Measurements from ENCODE around the gene TMCC1. TPM values are rescaled to one million over a fixed set of nuclear protein-coding genes. Genes with fewer than 3 reads are reported as not detected.

The TMCC1 gene
- total RNA-seq, 1 donor from 2014 or later: 37.8 TPM

- peak; percentile 90 for DNase-seq (ENCODE audit: extremely low spot score, unreplicated experiment)
- H3K27me3 Mint-ChIP-seq (ENCODE audit: unreplicated experiment): no peaks in the 10 kb centered on the region
- H3K9me3 Mint-ChIP-seq (ENCODE audit: unreplicated experiment): no peaks in the 10 kb centered on the region
- H3K4me3 Mint-ChIP-seq (ENCODE audit: unreplicated experiment): peak overlapping the region; percentile 94
- peak overlapping the region; percentile 86 for H3K27ac Mint-ChIP-seq (ENCODE audit: unreplicated experiment)
- TF ChIP-seq CTCF (IDR thresholded peaks at IDR 0.05): no peak
- peaks cover 7% of the 10 kb centered on the region for H3K36me3 Mint-ChIP-seq (ENCODE audit: unreplicated experiment)
- peaks cover 42% of the 10 kb centered on the region for H3K4me1 Mint-ChIP-seq (ENCODE audit: unreplicated experiment)
Observed at GRCh38 chr3:129892857-129893580, 492 bp downstream of the TMCC1 start.

DNA sequence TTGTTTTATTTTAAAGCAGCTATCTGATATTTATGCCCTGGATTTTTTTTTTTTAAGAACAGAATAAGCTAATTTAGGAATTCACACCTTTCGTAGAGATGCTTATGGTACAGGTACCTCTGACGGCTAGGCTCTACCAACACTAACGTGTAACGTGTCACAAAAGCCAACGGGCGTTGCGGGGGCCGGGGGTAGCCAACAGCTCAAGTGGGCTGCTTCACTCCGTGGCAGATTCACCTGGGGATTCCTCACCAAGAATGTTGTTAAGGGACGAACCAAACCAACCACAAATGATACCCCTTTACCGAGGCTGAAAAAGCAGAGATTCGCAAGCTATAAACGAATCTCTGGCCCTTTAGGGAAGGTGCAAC, 1.0 kb downstream of the TMCC1 start:
- Mint-ChIP-seq H3K4me1 (ENCODE audit: unreplicated experiment) (peaks cover 46% of the 10 kb centered on the region), H3K27me3 (ENCODE audit: unreplicated experiment) (no peaks in the 10 kb centered on the region), H3K27ac (ENCODE audit: unreplicated experiment) (peak overlapping the region; percentile 86), H3K4me3 (ENCODE audit: unreplicated experiment) (peak overlapping the region; percentile 94), H3K36me3 (ENCODE audit: unreplicated experiment) (peaks cover 7% of the 10 kb centered on the region), H3K9me3 (ENCODE audit: unreplicated experiment) (no peaks in the 10 kb centered on the region)
- no peak for TF ChIP-seq CTCF (IDR thresholded peaks at IDR 0.05)
- DNase-seq (ENCODE audit: extremely low spot score, unreplicated experiment): no peak

DNA sequence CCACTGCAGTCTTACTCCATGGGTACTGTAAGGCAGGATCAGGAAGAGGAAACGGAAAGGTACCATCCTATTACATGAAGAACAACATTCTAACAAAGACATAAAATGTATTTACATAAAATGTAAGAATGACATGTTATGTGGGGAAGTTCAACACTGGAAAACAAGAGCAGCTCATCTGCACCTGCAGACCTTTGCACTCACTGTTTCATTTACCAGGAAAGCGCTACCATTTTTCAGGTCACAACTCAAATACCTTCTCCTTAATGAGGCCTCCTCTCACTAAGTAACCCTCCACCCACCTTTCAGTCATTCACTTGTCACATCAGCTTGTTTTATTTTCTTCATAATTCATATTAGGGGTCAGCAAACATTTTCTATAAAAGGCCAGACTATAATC, 2.6 kb downstream of the TMCC1 start:
- no peak overlapping the region for H3K4me3 Mint-ChIP-seq (ENCODE audit: unreplicated experiment)
- H3K4me1 Mint-ChIP-seq (ENCODE audit: unreplicated experiment): peaks cover 46% of the 10 kb centered on the region
- peaks cover 3% of the 10 kb centered on the region for H3K36me3 Mint-ChIP-seq (ENCODE audit: unreplicated experiment)

DNA sequence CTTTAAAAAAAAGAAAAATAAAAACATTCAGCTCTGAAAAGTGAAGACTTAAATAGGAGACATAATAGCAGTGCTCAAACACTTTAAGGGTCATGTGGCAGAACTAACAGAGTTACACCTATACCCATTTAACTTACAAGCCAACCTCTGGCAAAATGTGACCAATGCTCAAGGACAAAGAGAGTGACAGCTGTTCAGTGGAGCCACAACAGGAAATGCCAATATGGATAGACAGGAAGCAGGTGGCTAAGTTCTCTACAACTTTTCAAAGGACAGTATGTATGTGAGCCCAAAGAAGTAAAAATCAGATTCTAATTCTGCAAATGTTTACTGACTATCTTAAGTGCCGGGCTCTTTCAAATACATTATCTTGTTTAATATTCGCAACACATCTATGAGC, 3.4 kb downstream of the TMCC1 start:
- H3K4me1 Mint-ChIP-seq (ENCODE audit: unreplicated experiment): peaks cover 46% of the 10 kb centered on the region
- H3K36me3 Mint-ChIP-seq (ENCODE audit: unreplicated experiment): peaks cover 3% of the 10 kb centered on the region
- H3K27ac Mint-ChIP-seq (ENCODE audit: unreplicated experiment): peak overlapping the region; percentile 38
- DNase-seq (ENCODE audit: extremely low spot score, unreplicated experiment): no peak
- no peak for TF ChIP-seq CTCF (IDR thresholded peaks at IDR 0.05)
- no peaks in the 10 kb centered on the region for H3K27me3 Mint-ChIP-seq (ENCODE audit: unreplicated experiment)
- no peaks in the 10 kb centered on the region for H3K9me3 Mint-ChIP-seq (ENCODE audit: unreplicated experiment)
- no peak overlapping the region for H3K4me3 Mint-ChIP-seq (ENCODE audit: unreplicated experiment)

More for the DNA sequence above, 2.6 kb downstream of the TMCC1 start:
- no peak overlapping the region for H3K27ac Mint-ChIP-seq (ENCODE audit: unreplicated experiment)
- H3K27me3 Mint-ChIP-seq (ENCODE audit: unreplicated experiment): no peaks in the 10 kb centered on the region
- no peak for TF ChIP-seq CTCF (IDR thresholded peaks at IDR 0.05)
- no peaks in the 10 kb centered on the region for H3K9me3 Mint-ChIP-seq (ENCODE audit: unreplicated experiment)
- DNase-seq (ENCODE audit: extremely low spot score, unreplicated experiment): no peak

DNA sequence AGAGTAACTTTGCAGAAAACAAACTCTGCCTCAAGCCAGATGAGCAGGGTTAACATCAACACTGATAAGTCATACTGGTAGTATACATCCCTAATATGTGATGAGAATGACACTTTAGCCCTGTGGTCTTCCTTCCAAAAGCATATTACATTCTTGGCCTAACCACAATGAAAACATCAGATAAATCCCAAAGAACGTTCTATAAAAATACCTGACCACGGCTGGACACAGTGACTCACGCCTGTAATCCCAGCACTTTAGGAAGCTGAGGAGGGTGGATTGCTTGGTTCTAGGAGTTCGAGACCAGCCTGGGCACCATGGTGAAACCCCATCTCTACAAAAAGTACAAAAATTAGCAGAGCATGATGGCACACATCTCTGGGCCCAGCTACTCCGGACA, 4.7 kb downstream of the TMCC1 start:
- no peaks in the 10 kb centered on the region for H3K27me3 Mint-ChIP-seq (ENCODE audit: unreplicated experiment)
- no peak for DNase-seq (ENCODE audit: extremely low spot score, unreplicated experiment)
- TF ChIP-seq CTCF (IDR thresholded peaks at IDR 0.05): no peak
- peaks cover 3% of the 10 kb centered on the region for H3K36me3 Mint-ChIP-seq (ENCODE audit: unreplicated experiment)
- H3K4me1 Mint-ChIP-seq (ENCODE audit: unreplicated experiment): peaks cover 42% of the 10 kb centered on the region
- peak overlapping the region; percentile 7 for H3K4me3 Mint-ChIP-seq (ENCODE audit: unreplicated experiment)
- peak overlapping the region; percentile 70 for H3K27ac Mint-ChIP-seq (ENCODE audit: unreplicated experiment)
- H3K9me3 Mint-ChIP-seq (ENCODE audit: unreplicated experiment): no peaks in the 10 kb centered on the region

All from osteocyte (in vitro differentiated cells).